HepG2 (cell line): ENCODE data around the gene ZNF214. TPM values are rescaled to one million over a fixed set of nuclear protein-coding genes. Genes with fewer than 3 reads are reported as not detected.

Experiments used
- ATAC-seq: fragments of 200-7000 bp; cut with Tn5 transposase; 3 replicates; pipeline ENCODE4 v1.9.1; 2020; ENCODE audit warnings: mild to moderate bottlenecking, moderate library complexity
- BruUV-seq: library from RNA; stranded (reverse); fragments of 400-500 nt; replicated peaks from 2 replicates; lab custom pipeline; 2021; lab: Mats Ljungman, UMichigan
- CTCF ChIA-PET: fragments of 300-600 bp; formaldehyde crosslinking; extraction: SDS; loops from one replicate; lab custom pipeline; 2021; ENCODE audit warnings: low total read pairs, inconsistent platforms, low intra/inter-chr PET ratio; lab: Yijun Ruan, JAX
- POLR2A ChIA-PET: fragments of 350-600 bp; sonication (Branson Sonifier 250); formaldehyde crosslinking; loops from one replicate; lab custom pipeline; 2020; ENCODE audit warnings: antibody characterized with exemption, inconsistent platforms; lab: Yijun Ruan, JAX
- DNase-seq: peaks from one replicate; pipeline ENCODE4 v3.0.0-alpha.2; 2015; ENCODE audit warnings: low spot score
- FAIRE-seq: peaks from 3 replicates; lab custom pipeline; 2011; peaks lifted over from hg19 to GRCh38; lab: Jason Lieb, UNC
- H2AFZ ChIP-seq: one replicate; pipeline ENCODE4 v1.6.1; 2011; ENCODE audit warnings: low read length, inconsistent platforms
- H3K27ac ChIP-seq: fragments of 300-600 bp; 3 replicates; pipeline ENCODE4 v1.8.0; 2011; ENCODE audit warnings: mixed run types, mild to moderate bottlenecking, mixed read lengths, low read length, inconsistent platforms; ENCODE audit not compliant: insufficient read depth; ENCODE audit errors: extremely low read length
- H3K27me3 ChIP-seq, 2 experiments: fragments of 200-600 bp in 1 of 2; 2 replicates in 1 of 2; 3 replicates in 1 of 2; pipeline versions ENCODE4 v1.6.0 to v1.8.0; 2011; ENCODE audit warnings: low read length in 2 of 2, mild to moderate bottlenecking in 2 of 2, moderate library complexity in 2 of 2, inconsistent platforms in 1 of 2; ENCODE audit not compliant: insufficient read depth in 2 of 2, control insufficient read depth in 1 of 2
- H3K36me3 ChIP-seq, 2 experiments: fragments of 200-600 bp in 1 of 2; replicated peaks in 1 of 2; 2 replicates in 1 of 2; 3 replicates in 1 of 2; pipeline versions ENCODE4 v1.5.1 to v1.8.0; 2011; ENCODE audit warnings: low read length in 2 of 2, inconsistent platforms in 1 of 2; ENCODE audit not compliant: insufficient read depth in 2 of 2, control insufficient read depth in 1 of 2
- H3K4me1 ChIP-seq: 2 replicates; pipeline ENCODE4 v1.5.1; 2012; ENCODE audit warnings: low read length, inconsistent platforms; ENCODE audit not compliant: insufficient read depth
- H3K4me2 ChIP-seq: 2 replicates; pipeline ENCODE4 v1.6.0; 2011; ENCODE audit warnings: low read depth, low read length, inconsistent platforms
- H3K4me3 ChIP-seq, 3 experiments: fragments of 200-600 bp in 1 of 3; sonication (generic), shearing (Covaris generic) in 1 of 3; replicated peaks in 1 of 3; 2 replicates each; pipeline ENCODE4 v1.5.1; 2011 to 2016; ENCODE audit warnings: low read length in 3 of 3, inconsistent platforms in 2 of 3, low read depth in 2 of 3, mild to moderate bottlenecking in 2 of 3, control low read depth in 1 of 3, mixed read lengths in 1 of 3; ENCODE audit not compliant: insufficient read depth in 1 of 3
- H3K79me2 ChIP-seq: one replicate; pipeline ENCODE4 v1.6.1; 2011; ENCODE audit warnings: low read length, inconsistent platforms; ENCODE audit not compliant: insufficient read depth
- H3K9ac ChIP-seq: 2 replicates; pipeline ENCODE4 v1.6.0; 2011; ENCODE audit warnings: mild to moderate bottlenecking, low read depth, low read length, inconsistent platforms; ENCODE audit not compliant: insufficient read depth
- H3K9me3 ChIP-seq: 2 replicates; pipeline ENCODE4 v1.5.1; 2012; ENCODE audit warnings: mild to moderate bottlenecking, low read length
- H4K20me1 ChIP-seq: 2 replicates; pipeline ENCODE4 v1.6.0; 2011; ENCODE audit warnings: inconsistent platforms, mild to moderate bottlenecking, low read length, moderate library complexity; ENCODE audit not compliant: insufficient read depth
- CSRNP2 ChIP-seq: sonication (generic); formaldehyde crosslinking; conservative IDR thresholded peaks from 2 replicates; pipeline ENCODE4 v1.8.0; 2022; ENCODE audit warnings: low read depth, missing genetic modification reagents
- EEA1 ChIP-seq: sonication (generic); formaldehyde crosslinking; IDR thresholded peaks from 2 replicates; pipeline ENCODE4 v1.5.1; 2020; ENCODE audit warnings: mild to moderate bottlenecking, missing genetic modification reagents, borderline replicate concordance
- FOXP1 ChIP-seq, 2 experiments: fragments of 450-650 bp in 1 of 2; IDR thresholded peaks; 2 replicates each; pipeline ENCODE4 v1.6.1; 2017 to 2018; ENCODE audit warnings: antibody characterized with exemption in 1 of 2
- GMEB1 ChIP-seq: sonication (generic); formaldehyde crosslinking; IDR thresholded peaks from 2 replicates; pipeline ENCODE4 v1.5.1; 2020; ENCODE audit warnings: missing genetic modification reagents, mild to moderate bottlenecking, borderline replicate concordance
- HNF4G ChIP-seq, 2 experiments: sonication (generic) in 1 of 2; formaldehyde crosslinking in 1 of 2; IDR thresholded peaks; 2 replicates each; pipeline versions ENCODE4 v1.4.0 to v1.6.1; 2011 to 2020; ENCODE audit warnings: borderline replicate concordance in 2 of 2, low read depth in 2 of 2, mild to moderate bottlenecking in 2 of 2, low read length in 1 of 2, missing genetic modification reagents in 1 of 2, moderate library complexity in 1 of 2
- PHF8 ChIP-seq: sonication (generic); formaldehyde crosslinking; IDR thresholded peaks from 2 replicates; pipeline ENCODE4 v1.5.0; 2020; ENCODE audit warnings: missing genetic modification reagents
- TGIF2 ChIP-seq: IDR thresholded peaks from 2 replicates; pipeline ENCODE4 v1.6.1; 2016; ENCODE audit warnings: control low read depth, missing compliant biosample characterization
- THAP8 ChIP-seq: sonication (generic); formaldehyde crosslinking; IDR thresholded peaks from 2 replicates; pipeline ENCODE4 v1.5.1; 2020; ENCODE audit warnings: missing genetic modification reagents, mild to moderate bottlenecking, borderline replicate concordance
- ZNF547 ChIP-seq: sonication (generic); formaldehyde crosslinking; IDR thresholded peaks from 2 replicates; pipeline ENCODE4 v1.5.1; 2020; ENCODE audit warnings: mild to moderate bottlenecking, missing genetic modification reagents
- ZNF674 ChIP-seq: sonication (generic); formaldehyde crosslinking; IDR thresholded peaks from 2 replicates; pipeline ENCODE4 v1.5.0; 2020; ENCODE audit warnings: low read depth, mild to moderate bottlenecking, missing genetic modification reagents
- ZNF772 ChIP-seq: sonication (generic); formaldehyde crosslinking; IDR thresholded peaks from 2 replicates; pipeline ENCODE4 v1.5.0; 2020; ENCODE audit warnings: mild to moderate bottlenecking, missing genetic modification reagents
- ZSCAN20 ChIP-seq: sonication (generic); formaldehyde crosslinking; IDR thresholded peaks from 2 replicates; pipeline ENCODE4 v1.4.0; 2020; ENCODE audit warnings: missing genetic modification reagents, mild to moderate bottlenecking, borderline replicate concordance
- WGBS: methylation state at CpG from one replicate; pipeline ENCODE4 v1.1.6; 2017; ENCODE audit warnings: low lambda C conversion rate; 5-methylcytosine and 5-hydroxymethylcytosine counted together
- in situ Hi-C: cut with HindIII; loops from 2 replicates; pipeline ENCODE4 v1.10.0; 2017; ENCODE audit warnings: low pct_unique_long_range_greater_than_20kb; ENCODE audit not compliant: extremely low pct_ligation_motif_present
- intact Hi-C: fragments of 100-400 bp; cut with micrococcal nuclease; formaldehyde crosslinking; loops from one replicate; pipeline ENCODE4 v1.10.0; 2022; ENCODE audit not compliant: unreplicated experiment
- polyA plus RNA-seq, 8 experiments: library from polyadenylated mRNA; depleted of rRNA in 3 of 8; stranded (reverse) in 7 of 8; unstranded in 1 of 8; fragments of >200 nt; fragmentation: Illumina TruSeq in 4 of 8; extraction: Trizol in 4 of 8; gene quantifications; 2 replicates each; pipeline versions ENCODE4 v1.2.1 to v1.2.3, GENCODE V29; 2011 to 2016; ENCODE audit warnings: low read depth in 4 of 8, missing spikeins in 1 of 8, mixed read lengths in 1 of 8; ENCODE audit not compliant: insufficient read depth in 1 of 8
- total RNA-seq, 5 experiments: library from RNA; depleted of rRNA; stranded (reverse); fragments of >200 nt; fragmentation: Illumina TruSeq; extraction: Trizol; gene quantifications; 2 replicates each; pipeline ENCODE4 v1.2.3, GENCODE V29; 2016; ENCODE audit warnings: low read depth in 1 of 5
- TF ChIP-seq, protein P1 (sequence below), 2 experiments: IDR thresholded peaks; 2 replicates each; pipeline ENCODE4 v1.6.1; 2011 to 2012; ENCODE audit warnings: low read length in 2 of 2, borderline replicate concordance in 1 of 2, low read depth in 1 of 2, mild to moderate bottlenecking in 1 of 2, moderate library complexity in 1 of 2

ZNF214 gene
- total and polyA plus RNA-seq, 2 of the 13 experiments (the other 11 are each of a cell fraction or from before 2014, with no cell fraction given) = 0.28 to 1.9 TPM

GRCh38 chr11:7020183-7020917, at the start of gene ZNF214, which contains the start of gene NLRP14 (continued):
- TF ChIP-seq ZNF674 (no peak), ZNF547 (CRISPR knock-in tag) (0 out of 2 replicates have a peak, but pooled peaks have one; percentile 35), ZSCAN20 (CRISPR knock-in tag) (peak; percentile 59; the same call in 1 of the 2 replicates), FOXP1 (IDR thresholded peaks at IDR 0.05) (no peak), FOXP1 (CRISPR knock-in tag; IDR thresholded peaks at IDR 0.05) (no peak), THAP8 (CRISPR knock-in tag) (no peak), PHF8 (peak; percentile 75; the same call in 1 of the 2 replicates)

GRCh38 chr11:7062534-7062933, 42.4 kb upstream of the ZNF214 start:
- in situ Hi-C loops = no loop called here
- Histone ChIP-seq H3K79me2 (no peaks in the 10 kb centered on the region), H3K27me3 (0 out of 5 replicates have a peak, but pooled peaks cover 0 to 4% of the 10 kb centered on the region in 2 experiments), H3K9ac (no peak overlapping the region), H3K27ac (no peak overlapping the region), H4K20me1 (no peaks in the 10 kb centered on the region), H3K4me3 (no peak overlapping the region), H3K4me1 (no peaks in the 10 kb centered on the region), H3K9me3 (no peaks in the 10 kb centered on the region), H3K4me2 (no peak overlapping the region), H3K36me3 (no peaks in the 10 kb centered on the region), H2AFZ (no peak overlapping the region)
- no peak for DNase-seq
- ChIA-PET POLR2A (no interaction called here), CTCF (no interaction called here)
- TF ChIP-seq HNF4G (IDR thresholded peaks at IDR 0.05; ENCODE audit: borderline replicate concordance, low read depth, low read length) (no peak), HNF4G (CRISPR knock-in tag; IDR thresholded peaks at IDR 0.05; ENCODE audit: borderline replicate concordance, low read depth) (no peak), EEA1 (CRISPR knock-in tag) (no peak), GMEB1 (CRISPR knock-in tag) (no peak), ZNF772 (no peak), CSRNP2 (no peak), TGIF2 (CRISPR knock-in tag) (no peak)
- TF ChIP-seq, protein P1, sequence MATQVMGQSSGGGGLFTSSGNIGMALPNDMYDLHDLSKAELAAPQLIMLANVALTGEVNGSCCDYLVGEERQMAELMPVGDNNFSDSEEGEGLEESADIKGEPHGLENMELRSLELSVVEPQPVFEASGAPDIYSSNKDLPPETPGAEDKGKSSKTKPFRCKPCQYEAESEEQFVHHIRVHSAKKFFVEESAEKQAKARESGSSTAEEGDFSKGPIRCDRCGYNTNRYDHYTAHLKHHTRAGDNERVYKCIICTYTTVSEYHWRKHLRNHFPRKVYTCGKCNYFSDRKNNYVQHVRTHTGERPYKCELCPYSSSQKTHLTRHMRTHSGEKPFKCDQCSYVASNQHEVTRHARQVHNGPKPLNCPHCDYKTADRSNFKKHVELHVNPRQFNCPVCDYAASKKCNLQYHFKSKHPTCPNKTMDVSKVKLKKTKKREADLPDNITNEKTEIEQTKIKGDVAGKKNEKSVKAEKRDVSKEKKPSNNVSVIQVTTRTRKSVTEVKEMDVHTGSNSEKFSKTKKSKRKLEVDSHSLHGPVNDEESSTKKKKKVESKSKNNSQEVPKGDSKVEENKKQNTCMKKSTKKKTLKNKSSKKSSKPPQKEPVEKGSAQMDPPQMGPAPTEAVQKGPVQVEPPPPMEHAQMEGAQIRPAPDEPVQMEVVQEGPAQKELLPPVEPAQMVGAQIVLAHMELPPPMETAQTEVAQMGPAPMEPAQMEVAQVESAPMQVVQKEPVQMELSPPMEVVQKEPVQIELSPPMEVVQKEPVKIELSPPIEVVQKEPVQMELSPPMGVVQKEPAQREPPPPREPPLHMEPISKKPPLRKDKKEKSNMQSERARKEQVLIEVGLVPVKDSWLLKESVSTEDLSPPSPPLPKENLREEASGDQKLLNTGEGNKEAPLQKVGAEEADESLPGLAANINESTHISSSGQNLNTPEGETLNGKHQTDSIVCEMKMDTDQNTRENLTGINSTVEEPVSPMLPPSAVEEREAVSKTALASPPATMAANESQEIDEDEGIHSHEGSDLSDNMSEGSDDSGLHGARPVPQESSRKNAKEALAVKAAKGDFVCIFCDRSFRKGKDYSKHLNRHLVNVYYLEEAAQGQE (IDR thresholded peaks at IDR 0.05; ENCODE audit: borderline replicate concordance in 1 of 2, low read depth in 1 of 2, low read length in 2 of 2) = peak in 1 of 2 experiments; percentile 14; a peak in 1 of 4 replicates
- BruUV-seq = no TSS peak
- no peak for FAIRE-seq
- WGBS = 25% methylated on average over 2 of the region's 2 CpGs
- no peak for ATAC-seq
- intact Hi-C loops = no loop called here
